Activated CD4-positive, alpha-beta T cell treated with anti-CD3 and anti-CD28 coated beads, Interleukin-10, Interleukin-2, amounts not matched to agents 100 ng/mL and 50 ng/mL, durations not matched to agents 16 hours and 8 hours (primary cell): ENCODE results near the gene YRDC.

Experiments used
- DNase-seq: peaks from one replicate; pipeline ENCODE4 v3.0.0-alpha.2; 2020

Gene YRDC, protein sequence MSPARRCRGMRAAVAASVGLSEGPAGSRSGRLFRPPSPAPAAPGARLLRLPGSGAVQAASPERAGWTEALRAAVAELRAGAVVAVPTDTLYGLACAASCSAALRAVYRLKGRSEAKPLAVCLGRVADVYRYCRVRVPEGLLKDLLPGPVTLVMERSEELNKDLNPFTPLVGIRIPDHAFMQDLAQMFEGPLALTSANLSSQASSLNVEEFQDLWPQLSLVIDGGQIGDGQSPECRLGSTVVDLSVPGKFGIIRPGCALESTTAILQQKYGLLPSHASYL

DNA sequence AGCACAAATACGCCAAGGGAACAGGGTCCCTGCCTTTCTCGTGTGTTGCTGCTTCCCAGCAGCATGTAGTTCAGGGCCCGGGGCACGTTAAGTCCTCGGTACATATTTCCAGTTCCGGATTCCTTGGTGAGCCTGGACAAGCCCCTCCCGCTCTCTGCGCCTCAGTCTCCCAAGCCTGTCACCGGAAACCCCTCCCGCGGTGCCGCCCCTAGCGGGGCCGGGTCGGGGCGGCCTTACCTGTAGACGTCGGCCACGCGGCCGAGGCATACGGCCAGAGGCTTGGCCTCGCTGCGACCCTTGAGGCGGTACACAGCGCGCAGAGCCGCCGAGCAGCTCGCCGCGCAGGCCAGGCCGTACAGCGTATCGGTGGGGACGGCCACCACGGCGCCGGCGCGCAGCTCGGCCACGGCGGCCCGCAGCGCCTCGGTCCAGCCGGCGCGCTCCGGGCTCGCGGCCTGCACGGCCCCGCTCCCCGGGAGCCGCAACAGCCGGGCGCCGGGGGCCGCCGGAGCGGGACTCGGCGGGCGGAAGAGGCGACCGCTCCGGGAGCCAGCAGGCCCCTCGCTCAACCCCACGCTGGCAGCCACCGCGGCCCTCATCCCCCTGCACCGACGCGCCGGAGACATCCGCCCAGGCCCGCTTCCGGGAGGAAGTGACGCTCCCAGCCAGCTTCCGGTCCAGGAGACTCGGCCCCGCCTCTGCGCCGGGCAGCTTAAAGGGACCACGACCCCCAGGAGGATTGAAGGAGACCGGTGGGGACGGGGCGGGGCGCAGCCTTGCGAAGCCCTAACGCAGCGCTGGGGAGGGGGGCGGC lies at the start of gene YRDC, which contains the start of gene C1orf122:
Gene YRDC (minus strand): TSS at position 654 of the 814 bp plus-strand sequence. CDS start 28 bp downstream, at position 626.
Gene C1orf122 (plus strand): TSS at position 236 of the 814 bp plus-strand sequence. CDS start 615 bp downstream, outside the sequence.
- DNase-seq, result peak; percentile 96

DNA sequence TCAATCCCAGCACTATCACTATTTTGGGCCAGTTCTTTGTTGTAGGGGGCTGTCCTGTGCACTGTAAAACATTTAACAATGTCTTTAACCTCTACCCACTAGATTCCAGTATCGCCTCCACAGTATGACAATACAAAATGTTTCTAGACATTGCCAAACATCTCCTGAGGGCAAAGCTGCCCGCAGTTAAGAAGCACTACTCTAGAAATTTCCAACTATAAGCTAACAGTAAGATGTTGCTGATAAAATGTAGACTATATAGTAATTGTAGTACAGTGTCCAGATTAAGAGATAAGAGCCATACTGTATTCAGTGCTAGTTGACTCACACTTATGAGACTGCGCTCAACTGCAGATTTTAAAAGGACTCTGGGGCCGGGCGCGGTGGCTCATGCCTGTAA lies 46.4 kb upstream of the YRDC start:
- DNase-seq, result no peak

DNA sequence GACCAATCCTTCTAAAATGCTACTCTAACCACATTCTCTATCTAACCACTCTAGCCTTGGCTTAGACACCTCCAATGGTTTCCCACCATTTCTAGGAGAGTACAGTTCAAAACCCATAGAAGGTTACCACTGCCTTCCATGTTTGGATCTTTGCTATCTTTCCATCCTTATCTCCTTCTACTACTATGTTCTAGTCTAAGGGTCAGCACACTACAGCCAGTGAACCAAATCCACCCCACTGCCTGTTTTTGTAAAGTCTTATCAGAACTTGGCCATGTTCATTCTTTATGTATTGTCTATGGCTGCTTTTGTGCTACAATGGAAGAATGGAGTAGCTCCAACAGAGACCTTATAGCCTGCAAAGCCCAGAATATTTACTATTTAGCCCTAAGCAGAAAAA lies 45.1 kb upstream of the YRDC start:
- DNase-seq, result no peak

GRCh38 chr1:37851782-37852210 lies 43.8 kb upstream of the YRDC start:
- DNase-seq, result peak; percentile 17

GRCh38 chr1:37851262-37851661 lies 43.3 kb upstream of the YRDC start:
- no peak for DNase-seq

DNA sequence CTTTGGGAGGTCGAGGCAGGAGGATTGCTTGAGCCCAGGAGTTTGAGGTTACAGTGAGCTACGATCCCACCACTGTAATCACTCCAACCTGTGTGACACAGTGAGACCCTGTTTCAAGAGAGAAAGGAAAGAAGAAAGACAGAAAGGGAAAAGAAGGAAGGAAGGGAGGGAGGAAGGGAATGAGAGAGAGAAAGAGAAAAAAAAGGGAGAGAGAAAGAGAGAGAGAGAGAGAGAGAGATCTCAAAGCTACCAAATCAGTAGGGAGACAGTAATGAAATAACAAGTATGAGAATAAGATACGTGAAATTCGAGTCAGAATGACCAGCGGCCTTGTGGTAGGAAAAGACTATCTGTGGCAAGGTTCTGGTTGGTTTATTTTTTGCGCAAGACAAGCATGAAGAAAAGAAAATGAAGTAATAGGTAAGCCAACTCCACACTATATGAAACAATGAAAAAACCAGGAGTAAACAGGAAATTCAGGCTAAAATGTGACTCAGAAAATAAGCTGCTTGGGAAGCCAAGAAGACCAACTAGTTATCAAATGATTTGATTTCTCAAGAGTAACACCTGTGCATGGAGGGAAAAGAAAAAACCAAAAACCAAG lies 42.4 kb upstream of the YRDC start:
- no peak for DNase-seq

- no peak for DNase-seq
These were observed 41.5 kb upstream of the YRDC start for GRCh38 chr1:37849480-37849879.

- no peak for DNase-seq
These were observed 38.8 kb upstream of the YRDC start for GRCh38 chr1:37846647-37847339.

GRCh38 chr1:37845786-37846185 lies 37.8 kb upstream of the YRDC start:
- no peak for DNase-seq

- no peak for DNase-seq
These were observed 37.1 kb upstream of the YRDC start for GRCh38 chr1:37845049-37845646.

- no peak for DNase-seq
These were observed 36.5 kb upstream of the YRDC start for GRCh38 chr1:37844536-37844935.

- DNase-seq, result no peak
These were observed 33.6 kb upstream of the YRDC start for GRCh38 chr1:37841652-37842051.

DNA sequence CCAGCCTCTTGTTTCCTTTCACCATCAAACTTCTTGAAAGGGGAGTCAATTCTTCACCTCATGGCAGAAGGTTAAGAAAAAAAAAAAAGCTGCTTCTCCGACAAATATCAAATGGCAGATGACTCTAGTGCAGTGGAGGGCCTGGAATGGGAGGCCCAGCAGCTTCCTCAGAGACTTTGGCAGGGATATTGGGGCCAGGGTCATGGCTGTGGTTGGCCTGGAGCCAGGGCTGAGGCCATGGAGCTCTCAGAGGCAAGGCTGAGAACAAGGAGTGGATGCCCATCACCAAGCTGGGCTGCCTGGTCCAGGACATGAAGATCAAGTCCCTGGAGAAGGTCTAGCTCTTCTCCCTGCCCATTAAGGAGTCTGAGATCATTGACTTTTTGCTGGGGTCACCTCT lies 32.7 kb upstream of the YRDC start:
- no peak for DNase-seq

DNA sequence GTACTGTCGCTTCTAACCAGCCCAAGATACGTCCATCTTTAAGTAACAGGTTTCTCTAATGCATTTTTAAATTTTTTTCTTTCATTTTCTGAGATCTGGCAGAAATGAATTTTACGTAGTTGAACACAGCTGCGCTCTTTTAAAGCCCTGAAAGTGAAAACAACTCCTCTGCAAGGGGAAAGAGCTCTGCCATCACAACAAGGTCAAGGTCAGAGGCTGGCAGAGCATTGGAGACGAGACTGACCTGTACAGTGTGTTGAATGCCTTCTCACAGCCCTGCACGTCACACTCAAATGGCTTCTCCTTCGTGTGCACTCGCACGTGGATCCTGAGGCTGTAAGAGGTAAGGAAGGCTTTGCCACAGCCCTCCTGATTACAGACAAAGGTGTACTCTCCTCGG lies 31.7 kb upstream of the YRDC start:
- no peak for DNase-seq

DNA sequence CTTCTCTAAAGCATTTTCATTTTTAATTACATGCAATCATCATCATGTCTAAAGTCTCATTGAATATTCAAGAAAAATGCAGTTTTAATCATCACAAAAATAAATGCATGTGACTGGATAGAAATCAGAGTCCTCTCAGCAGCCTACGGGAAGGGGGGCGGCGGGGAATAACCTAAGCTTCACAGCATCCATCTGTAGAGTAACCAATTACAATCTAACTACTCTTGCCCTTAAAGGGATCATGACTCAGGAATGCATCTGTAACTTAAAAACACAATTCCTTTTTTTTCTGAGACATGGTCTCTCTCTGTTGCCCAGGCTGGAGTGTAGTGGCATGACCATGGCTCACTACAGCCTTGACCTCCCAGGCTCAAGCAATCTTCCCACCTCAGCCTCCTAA lies 28.8 kb upstream of the YRDC start:
- no peak for DNase-seq

- DNase-seq, result no peak
These were observed 23.8 kb upstream of the YRDC start for GRCh38 chr1:37831809-37832208.

DNA sequence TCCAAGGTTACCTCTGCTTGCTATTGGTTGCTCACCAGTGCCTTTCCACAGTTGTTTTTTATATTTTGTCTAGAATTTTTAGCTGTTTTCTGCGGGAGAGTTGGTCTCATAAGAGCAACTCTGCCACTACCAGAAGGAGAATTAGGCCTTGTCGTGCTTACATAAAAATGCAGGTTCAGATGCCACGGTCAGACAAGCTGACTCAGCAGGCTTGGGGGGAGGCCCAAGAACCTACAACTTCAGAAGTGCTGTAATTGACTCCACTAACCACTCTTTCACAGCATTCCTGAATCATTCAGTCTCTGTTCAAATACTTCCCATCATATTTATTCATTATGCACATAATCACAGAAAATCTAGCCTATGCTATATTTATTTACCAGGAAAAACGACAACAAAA lies 23.1 kb upstream of the YRDC start:
- DNase-seq, result no peak

DNA sequence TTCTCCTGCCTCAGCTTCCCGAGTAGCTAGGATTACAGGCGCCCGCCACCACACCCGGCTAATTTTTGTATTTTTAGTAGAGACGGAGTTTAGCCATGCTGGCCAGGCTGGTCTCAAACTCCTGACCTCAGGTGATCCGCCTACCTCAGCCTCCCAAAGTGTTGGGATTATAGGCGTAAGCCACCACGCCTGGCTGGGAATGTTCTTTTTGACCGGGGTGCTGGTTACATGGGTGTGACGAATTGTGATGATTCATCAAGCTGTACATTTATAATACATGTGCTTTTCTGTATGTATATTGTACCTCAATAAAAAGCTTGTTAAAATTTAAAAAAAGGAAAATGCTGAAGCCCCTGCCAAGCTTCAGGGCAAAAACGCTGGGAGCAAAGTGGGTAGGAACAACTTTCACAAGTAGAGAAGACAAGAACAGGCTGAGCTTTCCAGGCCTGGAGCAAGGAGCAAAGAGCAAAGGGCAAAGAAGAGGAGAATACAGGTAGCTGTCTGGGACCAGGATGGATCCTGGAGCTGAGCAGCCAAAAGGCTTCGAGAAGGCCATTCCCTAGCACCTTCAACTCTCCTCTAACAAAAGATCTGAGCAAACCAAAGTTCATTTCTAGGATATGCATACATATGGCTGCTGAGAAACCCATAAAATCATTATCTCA lies 20.5 kb upstream of the YRDC start:
- DNase-seq, result no peak

DNA sequence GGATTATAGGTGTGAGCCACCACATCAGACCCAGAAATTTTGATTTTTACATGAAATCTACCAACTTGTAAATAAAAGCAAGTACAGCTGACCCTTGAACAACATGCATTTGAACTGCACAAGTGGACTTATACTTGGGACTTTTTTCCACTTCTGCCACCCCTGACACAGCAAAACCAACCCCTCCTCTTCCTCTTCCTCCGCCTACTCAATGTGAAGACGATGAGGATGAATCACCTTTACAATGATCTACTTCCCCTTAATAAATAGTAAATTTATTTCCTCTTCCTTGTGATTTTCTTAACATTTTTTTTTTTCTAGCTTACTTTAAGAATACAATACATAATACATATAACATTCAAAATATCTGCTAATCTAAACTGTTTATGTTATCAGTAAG lies 17.5 kb upstream of the YRDC start:
- peak; percentile 39 for DNase-seq

GRCh38 chr1:37824001-37824400 lies 16.0 kb upstream of the YRDC start:
- no peak for DNase-seq

GRCh38 chr1:37822906-37823815 lies 15.2 kb upstream of the YRDC start:
- peak; percentile 60 for DNase-seq
